ENCODE measurements around the gene FGF23. TPM values are rescaled to one million over a fixed set of nuclear protein-coding genes. Genes with fewer than 3 reads are reported as not detected.
"Not testable (repeated sequence)": the region's sequence is repeated elsewhere in the genome, so short reads cannot be mapped to it uniquely, and the experiment has no call there.

The FGF23 gene
- total RNA-seq, 2 experiments from 2014 or later: not detected

DNA sequence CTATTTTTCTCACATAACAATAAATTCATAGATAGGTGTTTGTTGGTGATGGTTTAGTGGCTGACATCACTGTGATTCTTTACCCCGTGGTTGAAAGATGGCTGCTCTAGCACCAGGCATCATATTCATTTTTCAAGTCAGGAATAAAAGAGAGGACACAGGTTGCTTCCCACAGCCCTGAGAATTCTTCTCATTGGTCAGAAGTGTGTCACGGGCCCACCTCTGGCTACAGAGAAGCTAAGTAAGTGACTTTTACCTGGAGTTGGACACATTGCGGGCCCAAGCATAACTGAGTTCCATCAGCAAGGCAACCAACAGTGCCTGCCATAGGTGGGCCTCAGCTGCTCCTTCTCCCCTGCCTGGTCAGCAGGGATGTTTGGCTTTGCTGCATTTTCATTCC lies 27.6 kb upstream of the FGF23 start:
- Histone ChIP-seq H3K36me3 (ENCODE audit: insufficient read depth, low read length) (no peaks in the 10 kb centered on the region), H3K4me3 (ENCODE audit: low read length) (no peak overlapping the region), H3K27ac (ENCODE audit: low read depth in 1 of 2, low read length in 2 of 2) (no peak overlapping the region), H3K9me3 (ENCODE audit: control insufficient read depth in 1 of 2, insufficient read depth in 1 of 2, low read length in 2 of 2) (no peaks in the 10 kb centered on the region), H3K27me3 (ENCODE audit: control insufficient read depth in 1 of 2, insufficient read depth in 2 of 2, low read length in 2 of 2) (peaks cover 0 to 4% of the 10 kb centered on the region in 2 experiments), H3K4me1 (ENCODE audit: insufficient read depth, low read length) (no peaks in the 10 kb centered on the region)
- intact Hi-C loops (cut with DNase I, micrococcal nuclease): no loop called here
- H3K36me3 Mint-ChIP-seq (ENCODE audit: low read depth): no peaks in the 10 kb centered on the region
- H3K4me3 Mint-ChIP-seq: no peak overlapping the region
- no peak overlapping the region for H3K27ac Mint-ChIP-seq
- H3K27me3 Mint-ChIP-seq: no peaks in the 10 kb centered on the region
- TF ChIP-seq, protein P1, sequence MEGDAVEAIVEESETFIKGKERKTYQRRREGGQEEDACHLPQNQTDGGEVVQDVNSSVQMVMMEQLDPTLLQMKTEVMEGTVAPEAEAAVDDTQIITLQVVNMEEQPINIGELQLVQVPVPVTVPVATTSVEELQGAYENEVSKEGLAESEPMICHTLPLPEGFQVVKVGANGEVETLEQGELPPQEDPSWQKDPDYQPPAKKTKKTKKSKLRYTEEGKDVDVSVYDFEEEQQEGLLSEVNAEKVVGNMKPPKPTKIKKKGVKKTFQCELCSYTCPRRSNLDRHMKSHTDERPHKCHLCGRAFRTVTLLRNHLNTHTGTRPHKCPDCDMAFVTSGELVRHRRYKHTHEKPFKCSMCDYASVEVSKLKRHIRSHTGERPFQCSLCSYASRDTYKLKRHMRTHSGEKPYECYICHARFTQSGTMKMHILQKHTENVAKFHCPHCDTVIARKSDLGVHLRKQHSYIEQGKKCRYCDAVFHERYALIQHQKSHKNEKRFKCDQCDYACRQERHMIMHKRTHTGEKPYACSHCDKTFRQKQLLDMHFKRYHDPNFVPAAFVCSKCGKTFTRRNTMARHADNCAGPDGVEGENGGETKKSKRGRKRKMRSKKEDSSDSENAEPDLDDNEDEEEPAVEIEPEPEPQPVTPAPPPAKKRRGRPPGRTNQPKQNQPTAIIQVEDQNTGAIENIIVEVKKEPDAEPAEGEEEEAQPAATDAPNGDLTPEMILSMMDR (IDR thresholded peaks at IDR 0.05): no peak
- CTCF ChIA-PET: interaction anchor here (1.2 kb wide), 1 partner anchor 14 kb away, joined by 4 read pairs; no protein-coding TSS in a partner anchor
- no peaks in the 10 kb centered on the region for H3K9me3 Mint-ChIP-seq
- ATAC-seq (ENCODE audit: poor library complexity): no peak
- POLR2A ChIA-PET: no interaction called here
- no peak for DNase-seq
- no peaks in the 10 kb centered on the region for H3K4me1 Mint-ChIP-seq (ENCODE audit: low read depth)

DNA sequence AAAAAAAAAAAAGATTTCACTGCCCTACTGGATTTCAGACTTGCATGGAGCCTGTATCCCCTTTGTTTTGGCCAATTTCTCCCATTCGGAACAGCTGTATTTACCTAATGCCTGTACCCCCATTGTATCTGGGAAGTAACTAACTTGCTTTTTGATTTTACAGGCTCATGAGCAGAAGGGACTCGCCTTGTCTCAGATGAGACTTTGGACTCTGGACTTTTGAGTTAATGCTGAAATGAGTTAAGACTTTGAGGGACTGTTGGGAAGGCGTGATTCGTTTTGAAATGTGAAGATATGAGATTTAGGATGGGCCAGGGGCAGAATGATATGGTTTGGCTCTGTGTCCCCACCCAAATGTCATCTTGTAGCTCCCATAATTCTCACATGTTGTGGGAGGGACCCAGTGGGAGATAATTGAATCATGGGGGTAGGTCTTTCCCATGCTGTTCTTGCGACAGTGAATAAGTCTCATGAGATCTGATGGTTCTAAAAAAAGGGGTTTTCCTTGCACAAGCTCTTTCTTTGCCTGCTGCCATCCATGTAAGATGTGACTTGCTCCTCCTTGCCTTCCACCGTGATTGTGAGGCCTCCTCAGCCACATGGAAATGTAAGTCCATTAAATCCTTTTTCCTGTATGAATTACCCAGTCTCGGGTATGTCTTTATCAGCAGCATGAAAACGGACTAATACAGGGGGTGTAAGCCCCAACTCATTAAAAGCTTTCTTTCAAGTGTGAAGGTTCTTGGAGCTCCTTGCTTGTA lies 25.5 kb upstream of the FGF23 start:
- H3K4me1 Mint-ChIP-seq (ENCODE audit: low read depth); H3K27ac Mint-ChIP-seq; H3K9me3 Mint-ChIP-seq; POLR2A ChIA-PET; ATAC-seq (ENCODE audit: poor library complexity); H3K9me3 ChIP-seq (ENCODE audit: control insufficient read depth in 1 of 2, insufficient read depth in 1 of 2, low read length in 2 of 2); H3K36me3 ChIP-seq (ENCODE audit: insufficient read depth, low read length); H3K27ac ChIP-seq (ENCODE audit: low read depth in 1 of 2, low read length in 2 of 2); H3K4me1 ChIP-seq (ENCODE audit: insufficient read depth, low read length); DNase-seq; H3K36me3 Mint-ChIP-seq (ENCODE audit: low read depth); H3K4me3 ChIP-seq (ENCODE audit: low read length); intact Hi-C loops (cut with DNase I, micrococcal nuclease); H3K27me3 ChIP-seq (ENCODE audit: control insufficient read depth in 1 of 2, insufficient read depth in 2 of 2, low read length in 2 of 2); H3K27me3 Mint-ChIP-seq; H3K4me3 Mint-ChIP-seq: not testable (repeated sequence)
- CTCF ChIA-PET: interaction anchor here (1.5 kb wide), 1 partner anchor 23 kb away, joined by 3 read pairs; no protein-coding TSS in a partner anchor

DNA sequence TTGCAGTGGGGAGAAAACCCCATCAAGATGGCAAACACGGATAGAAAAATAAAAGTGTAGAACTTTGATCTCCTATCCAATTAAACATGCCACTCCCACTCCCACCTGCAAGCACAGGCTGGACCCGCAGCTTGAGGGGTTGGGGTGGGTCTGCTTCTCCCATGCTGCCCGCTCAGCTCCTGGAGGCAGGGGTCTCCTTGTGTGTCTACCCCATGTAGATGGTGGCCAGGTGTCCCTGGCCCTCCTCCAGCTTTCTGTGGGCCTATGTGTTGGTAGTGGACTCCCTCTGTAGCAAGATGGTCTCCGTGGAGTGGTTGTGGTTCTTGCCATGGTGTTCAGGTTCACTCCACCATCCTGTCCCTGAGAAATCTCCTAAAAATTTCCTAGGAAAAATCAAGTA lies 23.5 kb upstream of the FGF23 start:
- POLR2A ChIA-PET: no interaction called here
- intact Hi-C loops (cut with DNase I, micrococcal nuclease): no loop called here
- no peak overlapping the region for H3K27ac ChIP-seq (ENCODE audit: low read depth in 1 of 2, low read length in 2 of 2)
- no peaks in the 10 kb centered on the region for H3K4me1 ChIP-seq (ENCODE audit: insufficient read depth, low read length)
- DNase-seq: no peak
- Mint-ChIP-seq H3K9me3 (no peaks in the 10 kb centered on the region), H3K27me3 (peaks cover 3% of the 10 kb centered on the region), H3K4me3 (no peak overlapping the region), H3K4me1 (ENCODE audit: low read depth) (no peaks in the 10 kb centered on the region), H3K36me3 (ENCODE audit: low read depth) (no peaks in the 10 kb centered on the region), H3K27ac (no peak overlapping the region)
- no peak overlapping the region for H3K4me3 ChIP-seq (ENCODE audit: low read length)
- CTCF ChIA-PET: no interaction called here
- H3K9me3 ChIP-seq (ENCODE audit: control insufficient read depth in 1 of 2, insufficient read depth in 1 of 2, low read length in 2 of 2): no peaks in the 10 kb centered on the region
- H3K27me3 ChIP-seq (ENCODE audit: control insufficient read depth in 1 of 2, insufficient read depth in 2 of 2, low read length in 2 of 2): peaks cover 0 to 4% of the 10 kb centered on the region in 2 experiments
- no peak for ATAC-seq (ENCODE audit: poor library complexity)
- H3K36me3 ChIP-seq (ENCODE audit: insufficient read depth, low read length): no peaks in the 10 kb centered on the region
- TF ChIP-seq, protein P1 (IDR thresholded peaks at IDR 0.05): no peak

DNA sequence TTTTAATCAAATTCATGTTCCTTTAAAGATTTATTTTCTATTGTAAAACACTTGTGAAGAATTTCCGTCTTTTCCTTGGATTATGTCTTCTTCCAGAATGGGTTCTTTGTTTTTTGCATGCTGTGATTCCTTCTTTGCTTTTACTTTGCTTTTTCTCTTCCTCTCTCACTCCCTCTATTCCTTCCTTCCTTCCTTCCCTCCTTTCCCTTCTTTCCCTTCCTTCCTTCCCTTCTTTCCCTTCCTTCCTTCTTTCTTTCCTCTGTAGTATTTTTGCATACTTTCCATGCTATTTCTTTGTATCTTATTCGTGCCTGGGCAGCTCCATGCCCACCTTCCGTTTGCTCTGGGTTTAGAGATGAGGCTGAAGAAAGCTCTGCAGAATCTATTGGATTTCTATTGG lies 21.6 kb upstream of the FGF23 start:
- Mint-ChIP-seq H3K27me3 (peaks cover 4% of the 10 kb centered on the region), H3K27ac (no peak overlapping the region), H3K36me3 (ENCODE audit: low read depth) (no peaks in the 10 kb centered on the region), H3K4me1 (ENCODE audit: low read depth) (no peaks in the 10 kb centered on the region), H3K9me3 (no peaks in the 10 kb centered on the region), H3K4me3 (no peak overlapping the region)
- ChIA-PET CTCF (no interaction called here), POLR2A (no interaction called here)
- no peak overlapping the region for H3K27ac ChIP-seq (ENCODE audit: low read depth in 1 of 2, low read length in 2 of 2)
- DNase-seq (no peak), ATAC-seq (ENCODE audit: poor library complexity) (no peak)
- H3K9me3 ChIP-seq (ENCODE audit: control insufficient read depth in 1 of 2, insufficient read depth in 1 of 2, low read length in 2 of 2): no peaks in the 10 kb centered on the region
- no peak overlapping the region for H3K4me3 ChIP-seq (ENCODE audit: low read length)
- TF ChIP-seq, protein P1 (IDR thresholded peaks at IDR 0.05): no peak
- no peaks in the 10 kb centered on the region for H3K4me1 ChIP-seq (ENCODE audit: insufficient read depth, low read length)
- peaks cover 0 to 4% of the 10 kb centered on the region in 2 experiments for H3K27me3 ChIP-seq (ENCODE audit: control insufficient read depth in 1 of 2, insufficient read depth in 2 of 2, low read length in 2 of 2)
- no peaks in the 10 kb centered on the region for H3K36me3 ChIP-seq (ENCODE audit: insufficient read depth, low read length)
- intact Hi-C loops (cut with DNase I, micrococcal nuclease): no loop called here

Data from CD4-positive, alpha-beta T cell (primary cell).